Right renal pelvis (tissue), 4 donors: Measurements from ENCODE around the gene CHI3L1. TPM values are rescaled to one million over a fixed set of nuclear protein-coding genes. Genes with fewer than 3 reads are reported as not detected.

Source experiments
- DNase-seq, 4 donors: peaks; one replicate each; pipeline ENCODE4 v3.0.0-alpha.2; 2013; ENCODE audit warnings: low read depth in 4 of 4, low spot score in 3 of 4, missing footprints in 1 of 4
- polyA plus RNA-seq, 4 donors: library from polyadenylated mRNA; unstranded; fragments of 120-200 nt; gene quantifications; one replicate each; pipeline ENCODE4 v1.2.1, GENCODE V29; 2013; ENCODE audit not compliant: insufficient read length in 4 of 4

Gene CHI3L1
- polyA plus RNA-seq, 4 donors = 10.3 to 13.5 (median 11.6) TPM

GRCh38 chr1:203138066-203138465, 48.4 kb downstream of the CHI3L1 start:
- DNase-seq = no peak

GRCh38 chr1:203137324-203137723, 49.2 kb downstream of the CHI3L1 start:
- no peak for DNase-seq

GRCh38 chr1:203136409-203137042, 50.0 kb downstream of the CHI3L1 start:
- DNase-seq = no peak

- no peak for DNase-seq
Observed at GRCh38 chr1:203135636-203136305, 50.7 kb downstream of the CHI3L1 start.

- no peak for DNase-seq
Observed at GRCh38 chr1:203133970-203134725, 52.4 kb downstream of the CHI3L1 start.

- DNase-seq = no peak
Observed at GRCh38 chr1:203131548-203132200, 54.8 kb downstream of the CHI3L1 start.

GRCh38 chr1:203130358-203130985, 56.0 kb downstream of the CHI3L1 start:
- DNase-seq = no peak

GRCh38 chr1:203129501-203130231, 56.8 kb downstream of the CHI3L1 start:
- DNase-seq = no peak

Other genes starting within 250 kb of the CHI3L1 start
- 10 to 100 TPM; 82.6 to 85.0 (median 83.9) TPM for gene ADIPOR1, start 228.4 kb downstream of the CHI3L1 start, polyA plus RNA-seq
- 10 to 100 TPM; 45.4 to 56.7 (median 51.9) TPM for gene CYB5R1, start 219.4 kb downstream of the CHI3L1 start, polyA plus RNA-seq
- gene TMEM183A, start 179.3 kb downstream of the CHI3L1 start, polyA plus RNA-seq = 10 to 100 TPM; 73.5 to 81.9 (median 74.5) TPM
- gene PPFIA4, start 160.2 kb downstream of the CHI3L1 start, polyA plus RNA-seq = 1 to 10 TPM; 5.6 to 9.6 (median 6.8) TPM
- under 1 TPM; 0.11 to 0.17 (median 0.15) TPM for gene MYOG, start 100.7 kb downstream of the CHI3L1 start, polyA plus RNA-seq
- gene ADORA1, start 59.0 kb downstream of the CHI3L1 start, polyA plus RNA-seq = 1 to 10 TPM; 5.8 to 6.9 (median 6.5) TPM
- gene MYBPH, start 10.9 kb downstream of the CHI3L1 start, polyA plus RNA-seq = under 1 TPM; 0.21 to 0.33 (median 0.26) TPM
- under 1 TPM; 0.12 to 0.31 (median 0.18) TPM for gene CHIT1, start 43.0 kb upstream of the CHI3L1 start, polyA plus RNA-seq
- gene BTG2, start 118.8 kb upstream of the CHI3L1 start, polyA plus RNA-seq = 100 to 1,000 TPM; 101 to 178 (median 139) TPM
- gene FMOD, start 164.4 kb upstream of the CHI3L1 start, polyA plus RNA-seq = 10 to 100 TPM; 45.5 to 58.0 (median 55.7) TPM